Neural progenitor cell (in vitro differentiated cells): ENCODE measurements around the gene CDC42BPG. TPM values are rescaled to one million over a fixed set of nuclear protein-coding genes. Genes with fewer than 3 reads are reported as not detected.

Source experiments
- DNase-seq: peaks from one replicate; pipeline ENCODE4 v3.0.0-alpha.2; 2016; ENCODE audit warnings: low spot score
- H2AFZ ChIP-seq: fragments of 200-600 bp; sonication (generic); replicated peaks from 2 replicates; pipeline ENCODE4 v1.6.1; 2016; ENCODE audit warnings: antibody characterized with exemption
- H3F3A ChIP-seq: fragments of 200-600 bp; sonication (generic); 2 replicates; pipeline ENCODE4 v1.6.1; 2016; ENCODE audit warnings: antibody characterized with exemption, low read depth
- H3K27ac ChIP-seq: fragments of 200-600 bp; sonication (generic); 2 replicates; pipeline ENCODE4 v1.5.1; 2016; ENCODE audit warnings: mild to moderate bottlenecking
- H3K27me3 ChIP-seq: fragments of 200-600 bp; sonication (generic); 2 replicates; pipeline ENCODE4 v1.6.1; 2016; ENCODE audit warnings: mild to moderate bottlenecking, moderate library complexity
- H3K36me3 ChIP-seq: fragments of 200-600 bp; sonication (generic); 2 replicates; pipeline ENCODE4 v1.5.1; 2016
- H3K4me1 ChIP-seq: fragments of 200-600 bp; sonication (generic); 2 replicates; pipeline ENCODE4 v1.6.1; 2016; ENCODE audit warnings: mixed run types
- H3K4me2 ChIP-seq: fragments of 200-600 bp; sonication (generic); 2 replicates; pipeline ENCODE4 v1.6.1; 2016
- H3K4me3 ChIP-seq: fragments of 200-600 bp; sonication (generic); 2 replicates; pipeline ENCODE4 v1.5.1; 2016
- H3K79me2 ChIP-seq: fragments of 200-600 bp; sonication (generic); 2 replicates; pipeline ENCODE4 v1.6.1; 2016; ENCODE audit warnings: low read depth
- H3K9ac ChIP-seq: fragments of 200-600 bp; sonication (generic); 2 replicates; pipeline ENCODE4 v1.6.1; 2016
- H3K9me3 ChIP-seq: fragments of 200-600 bp; sonication (generic); 2 replicates; pipeline ENCODE4 v1.5.1; 2016; ENCODE audit warnings: low read depth
- H4K20me1 ChIP-seq: fragments of 200-600 bp; sonication (generic); 2 replicates; pipeline ENCODE4 v1.6.1; 2016; ENCODE audit warnings: low read depth
- H3K27ac Mint-ChIP-seq: 3 replicates; pipeline ENCODE4 v1.8.0; 2021; ENCODE audit warnings: mixed read lengths
- H3K27me3 Mint-ChIP-seq: 2 replicates; pipeline ENCODE4 v1.8.0; 2022; ENCODE audit warnings: low read depth, mild to moderate bottlenecking, inconsistent platforms, moderate library complexity, mixed read lengths; ENCODE audit not compliant: insufficient read depth
- H3K36me3 Mint-ChIP-seq: 3 replicates; pipeline ENCODE4 v1.8.0; 2021; ENCODE audit warnings: mixed read lengths
- H3K4me1 Mint-ChIP-seq: 3 replicates; pipeline ENCODE4 v1.8.0; 2021; ENCODE audit warnings: mixed read lengths
- H3K4me3 Mint-ChIP-seq: 3 replicates; pipeline ENCODE4 v1.8.0; 2021; ENCODE audit warnings: mild to moderate bottlenecking, moderate library complexity, mixed read lengths
- H3K9me3 Mint-ChIP-seq: 3 replicates; pipeline ENCODE4 v1.8.0; 2020; ENCODE audit warnings: mixed read lengths
- CTCF ChIP-seq: fragments of 200-600 bp; sonication (generic); IDR thresholded peaks from 2 replicates; pipeline ENCODE4 v1.5.1; 2017; ENCODE audit warnings: antibody characterized with exemption, mild to moderate bottlenecking
- EZH2 ChIP-seq: fragments of 200-600 bp; sonication (generic); IDR thresholded peaks from 2 replicates; pipeline ENCODE4 v1.6.1; 2017; ENCODE audit warnings: antibody characterized with exemption, mild to moderate bottlenecking, moderate library complexity
- EZH2phosphoT487 ChIP-seq: fragments of 200-600 bp; sonication (generic); IDR thresholded peaks from 2 replicates; pipeline ENCODE4 v1.6.1; 2017; ENCODE audit warnings: antibody characterized with exemption
- total RNA-seq: library from RNA; depleted of rRNA; stranded (reverse); fragments of >200 nt; gene quantifications from 2 replicates; pipeline ENCODE4 v1.2.3, GENCODE V29; 2015; ENCODE audit warnings: low replicate concordance

Gene CDC42BPG
- 0.62 and 2.1 TPM in 2 replicates for total RNA-seq

- Mint-ChIP-seq H3K36me3 (no peaks in the 10 kb centered on the region), H3K27me3 (peaks cover 19% of the 10 kb centered on the region), H3K4me1 (peaks cover 21% of the 10 kb centered on the region), H3K4me3 (peak within 1 kb of the TSS; percentile 86), H3K9me3 (no peaks in the 10 kb centered on the region), H3K27ac (peak within 1 kb of the TSS; percentile 42)
- Histone ChIP-seq H2AFZ (peak within 1 kb of the TSS; percentile 91), H3K27me3 (peaks cover 14% of the 10 kb centered on the region), H3K36me3 (no peaks in the 10 kb centered on the region), H3K4me3 (peak within 1 kb of the TSS; percentile 67), H3K79me2 (no peaks in the 10 kb centered on the region), H3K9me3 (no peaks in the 10 kb centered on the region), H3K9ac (no peak within 1 kb of the TSS), H4K20me1 (no peaks in the 10 kb centered on the region), H3K27ac (no peak within 1 kb of the TSS), H3K4me1 (peaks cover 24% of the 10 kb centered on the region), H3K4me2 (peak within 1 kb of the TSS; percentile 84), H3F3A (peaks cover 40% of the 10 kb centered on the region)
- TF ChIP-seq EZH2 = no peak
- TF ChIP-seq EZH2phosphoT487 = no peak
- peak; percentile 38 for TF ChIP-seq CTCF
- DNase-seq = peak; percentile 82
Observed at GRCh38 chr11:64844330-64845128, at the start of gene CDC42BPG. Gene CDC42BPG, minus strand, starts transcription at chr11:64844653. Its CDS starts 84 bp downstream, at chr11:64844569.

- H3K36me3 ChIP-seq = no peaks in the 10 kb centered on the region
- no peaks in the 10 kb centered on the region for H3K36me3 Mint-ChIP-seq
- H3K9me3 Mint-ChIP-seq = no peaks in the 10 kb centered on the region
- H3K4me3 ChIP-seq = no peak overlapping the region
- no peak for DNase-seq
- H3K27me3 Mint-ChIP-seq = peaks cover 5% of the 10 kb centered on the region
- no peak overlapping the region for H3K4me3 Mint-ChIP-seq
- peaks cover 2% of the 10 kb centered on the region for H3K4me1 Mint-ChIP-seq
- no peak overlapping the region for H3K27ac Mint-ChIP-seq
- H3K27me3 ChIP-seq = no peaks in the 10 kb centered on the region
- no peak overlapping the region for H2AFZ ChIP-seq
- H3K9ac ChIP-seq = no peak overlapping the region
- H3K27ac ChIP-seq = no peak overlapping the region
- no peaks in the 10 kb centered on the region for H3F3A ChIP-seq
- TF ChIP-seq EZH2 (no peak), CTCF (no peak), EZH2phosphoT487 (no peak)
- H3K4me2 ChIP-seq = no peak overlapping the region
- H3K79me2 ChIP-seq = no peaks in the 10 kb centered on the region
- peaks cover 7% of the 10 kb centered on the region for H3K4me1 ChIP-seq
- no peaks in the 10 kb centered on the region for H3K9me3 ChIP-seq
- peaks cover 5% of the 10 kb centered on the region for H4K20me1 ChIP-seq
Observed at GRCh38 chr11:64893194-64894069, 49.0 kb upstream of the CDC42BPG start.

GRCh38 chr11:64892838-64893193 lies 48.4 kb upstream of the CDC42BPG start:
- no peak for DNase-seq
- peaks cover 12% of the 10 kb centered on the region for H3K4me1 ChIP-seq
- no peak overlapping the region for H3K27ac ChIP-seq
- TF ChIP-seq EZH2phosphoT487 = no peak
- TF ChIP-seq CTCF = no peak
- no peak for TF ChIP-seq EZH2
- no peaks in the 10 kb centered on the region for H3K36me3 Mint-ChIP-seq
- H3K27me3 ChIP-seq = no peaks in the 10 kb centered on the region
- no peak overlapping the region for H3K4me2 ChIP-seq
- no peaks in the 10 kb centered on the region for H3K9me3 Mint-ChIP-seq
- H3K27me3 Mint-ChIP-seq = peaks cover 5% of the 10 kb centered on the region
- no peak overlapping the region for H3K4me3 Mint-ChIP-seq
- H3K27ac Mint-ChIP-seq = no peak overlapping the region
- no peaks in the 10 kb centered on the region for H3K9me3 ChIP-seq
- no peak overlapping the region for H3K9ac ChIP-seq
- H2AFZ ChIP-seq = no peak overlapping the region
- H3K4me3 ChIP-seq = no peak overlapping the region
- H4K20me1 ChIP-seq = peaks cover 5% of the 10 kb centered on the region
- H3K79me2 ChIP-seq = no peaks in the 10 kb centered on the region
- no peaks in the 10 kb centered on the region for H3K36me3 ChIP-seq
- H3K4me1 Mint-ChIP-seq = peaks cover 7% of the 10 kb centered on the region
- no peaks in the 10 kb centered on the region for H3F3A ChIP-seq
